Heart left ventricle (tissue), 13 donors: Measurements from ENCODE around the gene KCNN3.

ENCODE experiments used
- POLR2A ChIP-seq, 2 donors: fragments of 450-650 bp; IDR thresholded peaks; one replicate each; pipeline ENCODE4 v1.6.1; 2017; ENCODE audit warnings: antibody characterized with exemption in 2 of 2, mild to moderate bottlenecking in 2 of 2, moderate library complexity in 2 of 2
- TF ChIP-seq, protein P1 (sequence below), 12 donors: fragments of 200-600 bp; sonication (generic) in 4 of 12; IDR thresholded peaks; one replicate each; pipeline versions ENCODE4 v1.5.0 to v1.8.0; 2018 to 2022; ENCODE audit warnings: antibody characterized with exemption in 12 of 12, mild to moderate bottlenecking in 5 of 12
- donor health status: ischemic (EF 13 %, LVEDD 7.1; RV severe dilation, severe dysfunction).
- donor health status: DM: no; HTN: yes; CAD: no.
- donor health status: DM: no; HTN: no; CAD: no.
- donor health status: ischemic (EF 25% LVEDD 6.9; RV normal size, moderate dysfunction).
- donor health status: ischemic (EF 25% LVEDD 5.7; RV mildly dilated, moderate dysfunction).
- donor health status: ischemic (EF 35%, LVEDD 5.7; RV mildly dilated, moderate dysfunction).
- donor health status: nonischemic (EF 11% LVEDD 7.7; RV severe dilation, severe dysfunction).
- donor health status: DM: yes; HTN: yes; CAD: no.
- donor health status: PGD.
- donor health status: ischemic (EF 29% LVEDD 5.4; RV normal size, mild dysfunction).
- donor health status: nonischemic (EF 23%, LVEDD 6.1; RV moderate dilation, normal function).

DNA sequence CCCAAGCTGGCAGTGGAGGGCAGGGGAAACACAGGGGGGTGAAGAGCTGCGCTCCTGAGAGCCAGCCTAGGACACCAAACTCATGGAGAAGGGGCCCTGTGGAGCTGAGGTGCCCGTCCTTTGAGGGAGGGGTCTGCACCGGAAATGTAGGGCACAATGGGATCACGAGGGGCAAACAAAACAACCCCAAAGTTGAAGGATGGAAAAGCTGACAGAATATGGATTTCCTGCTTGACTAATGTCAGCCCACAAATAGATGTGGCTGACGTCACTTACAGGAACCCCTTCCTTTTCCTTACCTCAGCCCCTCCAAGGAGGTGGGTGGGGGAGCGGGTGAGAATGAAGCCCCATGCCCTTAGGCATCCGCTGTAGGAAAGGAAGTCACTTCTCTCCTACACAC, 110.9 kb downstream of the KCNN3 start:
- TF ChIP-seq, protein P1, sequence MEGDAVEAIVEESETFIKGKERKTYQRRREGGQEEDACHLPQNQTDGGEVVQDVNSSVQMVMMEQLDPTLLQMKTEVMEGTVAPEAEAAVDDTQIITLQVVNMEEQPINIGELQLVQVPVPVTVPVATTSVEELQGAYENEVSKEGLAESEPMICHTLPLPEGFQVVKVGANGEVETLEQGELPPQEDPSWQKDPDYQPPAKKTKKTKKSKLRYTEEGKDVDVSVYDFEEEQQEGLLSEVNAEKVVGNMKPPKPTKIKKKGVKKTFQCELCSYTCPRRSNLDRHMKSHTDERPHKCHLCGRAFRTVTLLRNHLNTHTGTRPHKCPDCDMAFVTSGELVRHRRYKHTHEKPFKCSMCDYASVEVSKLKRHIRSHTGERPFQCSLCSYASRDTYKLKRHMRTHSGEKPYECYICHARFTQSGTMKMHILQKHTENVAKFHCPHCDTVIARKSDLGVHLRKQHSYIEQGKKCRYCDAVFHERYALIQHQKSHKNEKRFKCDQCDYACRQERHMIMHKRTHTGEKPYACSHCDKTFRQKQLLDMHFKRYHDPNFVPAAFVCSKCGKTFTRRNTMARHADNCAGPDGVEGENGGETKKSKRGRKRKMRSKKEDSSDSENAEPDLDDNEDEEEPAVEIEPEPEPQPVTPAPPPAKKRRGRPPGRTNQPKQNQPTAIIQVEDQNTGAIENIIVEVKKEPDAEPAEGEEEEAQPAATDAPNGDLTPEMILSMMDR (IDR thresholded peaks at IDR 0.05): no peak
- no peak for TF ChIP-seq POLR2A (IDR thresholded peaks at IDR 0.05)
